HepG2 (cell line): ENCODE results near the gene NRL. TPM values are rescaled to one million over a fixed set of nuclear protein-coding genes. Genes with fewer than 3 reads are reported as not detected.

Experiments
- CREM ChIP-seq, 2 experiments: sonication (generic) in 1 of 2; formaldehyde crosslinking in 1 of 2; IDR thresholded peaks; 2 replicates each; pipeline versions ENCODE4 v1.4.0 to v1.6.1; 2016 to 2020; ENCODE audit warnings: antibody characterized with exemption in 1 of 2, mild to moderate bottlenecking in 1 of 2, missing genetic modification reagents in 1 of 2
- ELF4 ChIP-seq: sonication (generic); formaldehyde crosslinking; IDR thresholded peaks from 2 replicates; pipeline ENCODE4 v1.5.0; 2020; ENCODE audit warnings: missing genetic modification reagents, mild to moderate bottlenecking, moderate library complexity, borderline replicate concordance
- GFI1 ChIP-seq: sonication (generic); formaldehyde crosslinking; IDR thresholded peaks from 2 replicates; pipeline ENCODE4 v1.5.0; 2020; ENCODE audit warnings: missing genetic modification reagents, mild to moderate bottlenecking, borderline replicate concordance
- GTF3A ChIP-seq: sonication (generic); formaldehyde crosslinking; conservative IDR thresholded peaks from 2 replicates; pipeline ENCODE4 v1.4.0; 2020; ENCODE audit warnings: mild to moderate bottlenecking, missing genetic modification reagents
- LCORL ChIP-seq, 2 experiments: fragments of 450-650 bp in 1 of 2; sonication (generic) in 1 of 2; formaldehyde crosslinking in 1 of 2; IDR thresholded peaks; 2 replicates each; pipeline versions ENCODE4 v1.5.0 to v1.6.1; 2017 to 2020; ENCODE audit warnings: antibody characterized with exemption in 1 of 2, missing genetic modification reagents in 1 of 2
- NKX3-1 ChIP-seq: sonication (generic); formaldehyde crosslinking; IDR thresholded peaks from 2 replicates; pipeline ENCODE4 v1.5.0; 2020; ENCODE audit warnings: missing genetic modification reagents
- NONO ChIP-seq, 2 experiments: fragments of 450-650 bp in 1 of 2; sonication (generic) in 1 of 2; formaldehyde crosslinking in 1 of 2; IDR thresholded peaks in 1 of 2; conservative IDR thresholded peaks in 1 of 2; 2 replicates each; pipeline versions ENCODE4 v1.6.1 to v1.8.0; 2017 to 2022; ENCODE audit warnings: mild to moderate bottlenecking in 1 of 2, missing genetic modification reagents in 1 of 2, moderate library complexity in 1 of 2
- POLR2G ChIP-seq: fragments of 200-400 bp; formaldehyde crosslinking; IDR thresholded peaks from 2 replicates; pipeline ENCODE4 v1.6.1; 2018; ENCODE audit warnings: mild to moderate bottlenecking, low read depth, low read length, moderate library complexity
- ZMYM4 ChIP-seq: sonication (generic); formaldehyde crosslinking; IDR thresholded peaks from 2 replicates; pipeline ENCODE4 v1.8.1; 2023; ENCODE audit warnings: mild to moderate bottlenecking, missing genetic modification reagents
- ZNF678 ChIP-seq: sonication (generic); formaldehyde crosslinking; IDR thresholded peaks from 2 replicates; pipeline ENCODE4 v1.4.0; 2020; ENCODE audit warnings: mild to moderate bottlenecking, missing genetic modification reagents
- ZNF746 ChIP-seq: sonication (generic); formaldehyde crosslinking; IDR thresholded peaks from 2 replicates; pipeline ENCODE4 v1.8.0; 2022; ENCODE audit warnings: mild to moderate bottlenecking, missing genetic modification reagents
- ZNF747 ChIP-seq: sonication (generic); formaldehyde crosslinking; IDR thresholded peaks from 2 replicates; pipeline ENCODE4 v1.8.1; 2023; ENCODE audit warnings: missing genetic modification reagents, mild to moderate bottlenecking, borderline replicate concordance
- ZNF790 ChIP-seq: sonication (generic); formaldehyde crosslinking; IDR thresholded peaks from 2 replicates; pipeline ENCODE4 v1.8.0; 2022; ENCODE audit warnings: missing genetic modification reagents, mild to moderate bottlenecking, borderline replicate concordance
- ZNF850 ChIP-seq: sonication (generic); formaldehyde crosslinking; conservative IDR thresholded peaks from 2 replicates; pipeline ENCODE4 v1.9.0; 2021; ENCODE audit warnings: mild to moderate bottlenecking, missing genetic modification reagents
- polyA plus RNA-seq, 8 experiments: library from polyadenylated mRNA; depleted of rRNA in 3 of 8; stranded (reverse) in 7 of 8; unstranded in 1 of 8; fragments of >200 nt; fragmentation: Illumina TruSeq in 4 of 8; extraction: Trizol in 4 of 8; gene quantifications; 2 replicates each; pipeline versions ENCODE4 v1.2.1 to v1.2.3, GENCODE V29; 2011 to 2016; ENCODE audit warnings: low read depth in 4 of 8, missing spikeins in 1 of 8, mixed read lengths in 1 of 8; ENCODE audit not compliant: insufficient read depth in 1 of 8
- total RNA-seq, 5 experiments: library from RNA; depleted of rRNA; stranded (reverse); fragments of >200 nt; fragmentation: Illumina TruSeq; extraction: Trizol; gene quantifications; 2 replicates each; pipeline ENCODE4 v1.2.3, GENCODE V29; 2016; ENCODE audit warnings: low read depth in 1 of 5
- TF ChIP-seq, protein P1 (sequence below): sonication (generic); formaldehyde crosslinking; IDR thresholded peaks from 2 replicates; pipeline ENCODE4 v1.4.0; 2020; ENCODE audit warnings: missing genetic modification reagents
- TF ChIP-seq, protein P2 (sequence below): sonication (generic); formaldehyde crosslinking; IDR thresholded peaks from 2 replicates; pipeline ENCODE4 v1.5.1; 2020; ENCODE audit warnings: missing genetic modification reagents, mild to moderate bottlenecking, borderline replicate concordance
- TF ChIP-seq, protein P3 (sequence below): sonication (generic); formaldehyde crosslinking; IDR thresholded peaks from 2 replicates; pipeline ENCODE4 v1.4.0; 2020; ENCODE audit warnings: missing genetic modification reagents, mild to moderate bottlenecking, borderline replicate concordance
- TF ChIP-seq, protein P4 (sequence below): sonication (generic); formaldehyde crosslinking; IDR thresholded peaks from 2 replicates; pipeline ENCODE4 v1.4.0; 2020; ENCODE audit warnings: missing genetic modification reagents
- TF ChIP-seq, protein P5 (sequence below): sonication (generic); formaldehyde crosslinking; IDR thresholded peaks from 2 replicates; pipeline ENCODE4 v1.5.0; 2020; ENCODE audit warnings: mild to moderate bottlenecking, missing genetic modification reagents, moderate library complexity

The NRL gene
- total and polyA plus RNA-seq, 2 of the 13 experiments (the other 11 are each of a cell fraction or from before 2014, with no cell fraction given) = 2.5 to 4.7 TPM

DNA sequence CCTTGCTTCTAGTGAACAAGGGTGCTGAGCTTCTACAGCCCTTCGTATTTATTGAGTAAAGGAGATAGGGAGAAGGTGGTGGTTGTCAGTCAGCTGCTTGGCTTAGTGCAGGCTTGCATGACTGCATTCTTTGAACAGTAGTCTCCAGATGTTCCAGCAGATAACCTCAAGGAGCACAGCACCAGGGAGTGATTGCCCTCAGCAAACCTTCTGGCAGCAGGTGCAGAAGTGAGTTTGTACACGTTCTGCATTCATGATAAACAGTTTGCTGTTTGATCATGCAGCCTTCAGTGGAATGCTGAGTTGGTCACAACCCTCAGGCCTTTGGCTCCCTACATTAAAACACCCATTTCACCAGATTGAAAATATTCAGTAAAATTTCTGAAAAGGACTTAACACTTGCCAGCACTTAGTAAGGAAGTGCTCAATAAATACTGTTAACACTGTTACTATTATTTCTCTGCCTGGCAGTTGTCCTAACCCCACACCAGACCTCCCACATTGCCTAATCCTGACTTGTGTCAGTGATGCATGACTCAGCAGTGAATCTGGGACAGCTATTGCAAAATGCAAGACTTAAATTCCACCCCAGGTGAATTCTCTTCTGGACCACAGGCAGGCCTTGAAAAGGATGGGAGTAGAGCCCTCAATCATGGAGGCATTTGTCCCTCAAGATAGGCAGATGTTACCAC, 81.9 kb downstream of the NRL start (continued):
- TF ChIP-seq, protein P1, sequence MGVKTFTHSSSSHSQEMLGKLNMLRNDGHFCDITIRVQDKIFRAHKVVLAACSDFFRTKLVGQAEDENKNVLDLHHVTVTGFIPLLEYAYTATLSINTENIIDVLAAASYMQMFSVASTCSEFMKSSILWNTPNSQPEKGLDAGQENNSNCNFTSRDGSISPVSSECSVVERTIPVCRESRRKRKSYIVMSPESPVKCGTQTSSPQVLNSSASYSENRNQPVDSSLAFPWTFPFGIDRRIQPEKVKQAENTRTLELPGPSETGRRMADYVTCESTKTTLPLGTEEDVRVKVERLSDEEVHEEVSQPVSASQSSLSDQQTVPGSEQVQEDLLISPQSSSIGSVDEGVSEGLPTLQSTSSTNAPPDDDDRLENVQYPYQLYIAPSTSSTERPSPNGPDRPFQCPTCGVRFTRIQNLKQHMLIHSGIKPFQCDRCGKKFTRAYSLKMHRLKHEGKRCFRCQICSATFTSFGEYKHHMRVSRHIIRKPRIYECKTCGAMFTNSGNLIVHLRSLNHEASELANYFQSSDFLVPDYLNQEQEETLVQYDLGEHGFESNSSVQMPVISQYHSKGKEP = no peak
- TF ChIP-seq, protein P2, sequence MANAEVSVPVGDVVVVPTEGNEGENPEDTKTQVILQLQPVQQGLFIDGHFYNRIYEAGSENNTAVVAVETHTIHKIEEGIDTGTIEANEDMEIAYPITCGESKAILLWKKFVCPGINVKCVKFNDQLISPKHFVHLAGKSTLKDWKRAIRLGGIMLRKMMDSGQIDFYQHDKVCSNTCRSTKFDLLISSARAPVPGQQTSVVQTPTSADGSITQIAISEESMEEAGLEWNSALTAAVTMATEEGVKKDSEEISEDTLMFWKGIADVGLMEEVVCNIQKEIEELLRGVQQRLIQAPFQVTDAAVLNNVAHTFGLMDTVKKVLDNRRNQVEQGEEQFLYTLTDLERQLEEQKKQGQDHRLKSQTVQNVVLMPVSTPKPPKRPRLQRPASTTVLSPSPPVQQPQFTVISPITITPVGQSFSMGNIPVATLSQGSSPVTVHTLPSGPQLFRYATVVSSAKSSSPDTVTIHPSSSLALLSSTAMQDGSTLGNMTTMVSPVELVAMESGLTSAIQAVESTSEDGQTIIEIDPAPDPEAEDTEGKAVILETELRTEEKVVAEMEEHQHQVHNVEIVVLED (CRISPR knock-in tag) = no peak
- TF ChIP-seq NONO (IDR thresholded peaks at IDR 0.05) = no peak
- TF ChIP-seq NONO (CRISPR knock-in tag; conservative IDR thresholded peaks at IDR 0.05) = no peak
- no peak for TF ChIP-seq ZMYM4 (CRISPR knock-in tag)
- no peak for TF ChIP-seq ZNF790 (CRISPR knock-in tag)
- TF ChIP-seq, protein P3, sequence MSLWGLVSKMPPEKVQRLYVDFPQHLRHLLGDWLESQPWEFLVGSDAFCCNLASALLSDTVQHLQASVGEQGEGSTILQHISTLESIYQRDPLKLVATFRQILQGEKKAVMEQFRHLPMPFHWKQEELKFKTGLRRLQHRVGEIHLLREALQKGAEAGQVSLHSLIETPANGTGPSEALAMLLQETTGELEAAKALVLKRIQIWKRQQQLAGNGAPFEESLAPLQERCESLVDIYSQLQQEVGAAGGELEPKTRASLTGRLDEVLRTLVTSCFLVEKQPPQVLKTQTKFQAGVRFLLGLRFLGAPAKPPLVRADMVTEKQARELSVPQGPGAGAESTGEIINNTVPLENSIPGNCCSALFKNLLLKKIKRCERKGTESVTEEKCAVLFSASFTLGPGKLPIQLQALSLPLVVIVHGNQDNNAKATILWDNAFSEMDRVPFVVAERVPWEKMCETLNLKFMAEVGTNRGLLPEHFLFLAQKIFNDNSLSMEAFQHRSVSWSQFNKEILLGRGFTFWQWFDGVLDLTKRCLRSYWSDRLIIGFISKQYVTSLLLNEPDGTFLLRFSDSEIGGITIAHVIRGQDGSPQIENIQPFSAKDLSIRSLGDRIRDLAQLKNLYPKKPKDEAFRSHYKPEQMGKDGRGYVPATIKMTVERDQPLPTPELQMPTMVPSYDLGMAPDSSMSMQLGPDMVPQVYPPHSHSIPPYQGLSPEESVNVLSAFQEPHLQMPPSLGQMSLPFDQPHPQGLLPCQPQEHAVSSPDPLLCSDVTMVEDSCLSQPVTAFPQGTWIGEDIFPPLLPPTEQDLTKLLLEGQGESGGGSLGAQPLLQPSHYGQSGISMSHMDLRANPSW (CRISPR knock-in tag) = no peak
- TF ChIP-seq ELF4 (CRISPR knock-in tag) = no peak
- no peak for TF ChIP-seq NKX3-1 (CRISPR knock-in tag)
- TF ChIP-seq ZNF678 (CRISPR knock-in tag) = no peak
- TF ChIP-seq LCORL (IDR thresholded peaks at IDR 0.05) = peak; percentile 52; the same call in 1 of the 2 replicates
- peak; percentile 98 for TF ChIP-seq LCORL (CRISPR knock-in tag; IDR thresholded peaks at IDR 0.05)
- TF ChIP-seq, protein P4, sequence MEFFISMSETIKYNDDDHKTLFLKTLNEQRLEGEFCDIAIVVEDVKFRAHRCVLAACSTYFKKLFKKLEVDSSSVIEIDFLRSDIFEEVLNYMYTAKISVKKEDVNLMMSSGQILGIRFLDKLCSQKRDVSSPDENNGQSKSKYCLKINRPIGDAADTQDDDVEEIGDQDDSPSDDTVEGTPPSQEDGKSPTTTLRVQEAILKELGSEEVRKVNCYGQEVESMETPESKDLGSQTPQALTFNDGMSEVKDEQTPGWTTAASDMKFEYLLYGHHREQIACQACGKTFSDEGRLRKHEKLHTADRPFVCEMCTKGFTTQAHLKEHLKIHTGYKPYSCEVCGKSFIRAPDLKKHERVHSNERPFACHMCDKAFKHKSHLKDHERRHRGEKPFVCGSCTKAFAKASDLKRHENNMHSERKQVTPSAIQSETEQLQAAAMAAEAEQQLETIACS (CRISPR knock-in tag) = no peak
- no peak for TF ChIP-seq POLR2G
- TF ChIP-seq ZNF850 (CRISPR knock-in tag) = no peak
- no peak for TF ChIP-seq GTF3A (CRISPR knock-in tag)
- no peak for TF ChIP-seq GFI1
- TF ChIP-seq, protein P5, sequence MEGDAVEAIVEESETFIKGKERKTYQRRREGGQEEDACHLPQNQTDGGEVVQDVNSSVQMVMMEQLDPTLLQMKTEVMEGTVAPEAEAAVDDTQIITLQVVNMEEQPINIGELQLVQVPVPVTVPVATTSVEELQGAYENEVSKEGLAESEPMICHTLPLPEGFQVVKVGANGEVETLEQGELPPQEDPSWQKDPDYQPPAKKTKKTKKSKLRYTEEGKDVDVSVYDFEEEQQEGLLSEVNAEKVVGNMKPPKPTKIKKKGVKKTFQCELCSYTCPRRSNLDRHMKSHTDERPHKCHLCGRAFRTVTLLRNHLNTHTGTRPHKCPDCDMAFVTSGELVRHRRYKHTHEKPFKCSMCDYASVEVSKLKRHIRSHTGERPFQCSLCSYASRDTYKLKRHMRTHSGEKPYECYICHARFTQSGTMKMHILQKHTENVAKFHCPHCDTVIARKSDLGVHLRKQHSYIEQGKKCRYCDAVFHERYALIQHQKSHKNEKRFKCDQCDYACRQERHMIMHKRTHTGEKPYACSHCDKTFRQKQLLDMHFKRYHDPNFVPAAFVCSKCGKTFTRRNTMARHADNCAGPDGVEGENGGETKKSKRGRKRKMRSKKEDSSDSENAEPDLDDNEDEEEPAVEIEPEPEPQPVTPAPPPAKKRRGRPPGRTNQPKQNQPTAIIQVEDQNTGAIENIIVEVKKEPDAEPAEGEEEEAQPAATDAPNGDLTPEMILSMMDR (CRISPR knock-in tag) = 0 out of 2 replicates have a peak, but pooled peaks have one; percentile 2
- TF ChIP-seq CREM (IDR thresholded peaks at IDR 0.05) = no peak
- no peak for TF ChIP-seq CREM (CRISPR knock-in tag; IDR thresholded peaks at IDR 0.05)
- no peak for TF ChIP-seq ZNF747 (CRISPR knock-in tag)
- no peak for TF ChIP-seq ZNF746 (CRISPR knock-in tag)
